GM21529 (cell line): ENCODE measurements around the gene MNAT1.
"Not testable (repeated sequence)": the region's sequence is repeated elsewhere in the genome, so short reads cannot be mapped to it uniquely, and the experiment has no call there.

Experiments
- ATAC-seq: cut with Tn5 transposase; IDR thresholded peaks from one replicate; pipeline ENCODE4 v1.9.1; 2021; ENCODE audit not compliant: unreplicated experiment

The MNAT1 gene

DNA sequence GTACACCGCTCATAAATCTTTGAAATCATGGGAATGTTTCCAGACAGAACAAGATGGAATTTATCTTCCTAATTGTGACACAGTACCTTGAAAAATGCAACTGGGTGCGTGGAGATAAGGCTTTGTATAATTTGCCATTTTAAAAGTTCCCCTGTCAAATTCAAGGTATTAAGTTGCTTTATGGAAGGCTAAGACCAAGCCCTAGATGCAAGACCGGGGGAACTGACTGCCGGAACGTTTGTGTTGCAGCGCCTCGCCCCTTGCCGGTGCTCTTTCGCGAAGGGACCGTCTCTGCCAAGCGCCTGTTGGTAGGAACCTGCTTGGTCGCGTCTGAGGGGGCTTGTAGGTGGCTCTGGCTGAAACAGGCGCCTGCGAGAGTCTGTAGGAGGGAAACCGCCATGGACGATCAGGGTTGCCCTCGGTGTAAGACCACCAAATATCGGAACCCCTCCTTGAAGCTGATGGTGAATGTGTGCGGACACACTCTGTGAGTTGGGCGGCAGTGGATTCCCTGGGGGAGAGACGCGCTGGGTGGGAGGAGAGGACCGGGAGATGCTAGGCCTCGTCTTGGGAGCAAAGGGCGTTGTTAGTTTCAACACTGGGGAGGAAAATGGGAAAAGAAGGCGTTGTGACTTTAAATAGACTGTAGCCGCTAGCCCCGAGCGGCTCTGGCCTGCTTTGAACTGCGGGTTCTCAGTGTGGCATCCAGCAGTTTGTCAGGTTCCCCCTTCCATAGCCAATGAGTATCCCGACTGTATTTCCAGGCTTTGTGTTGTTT lies at the start of gene MNAT1:
Gene MNAT1 (plus strand): TSS at position 297 of the 778 bp plus-strand sequence. CDS start 102 bp downstream, at position 399.
- ATAC-seq, result peak; percentile 96

DNA sequence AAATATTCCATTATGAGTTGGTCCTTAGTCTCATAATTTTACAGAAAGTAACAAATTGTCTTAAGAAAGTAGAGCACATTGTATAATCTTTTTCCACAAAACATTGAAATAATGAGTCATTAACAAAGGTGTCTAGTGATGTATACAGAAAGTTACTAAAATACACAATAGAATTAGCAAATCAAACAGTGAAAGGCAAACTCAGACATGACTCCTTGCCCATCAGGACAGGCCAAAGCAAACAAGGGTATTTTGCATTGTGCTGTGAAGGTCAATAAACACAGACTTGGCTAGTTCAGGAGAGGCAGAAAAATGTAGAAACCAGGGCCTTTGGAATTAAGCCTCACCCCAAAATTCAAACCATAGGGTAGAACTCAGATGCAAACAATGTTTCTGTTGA lies 47.7 kb upstream of the MNAT1 start:
- ATAC-seq, result no peak

DNA sequence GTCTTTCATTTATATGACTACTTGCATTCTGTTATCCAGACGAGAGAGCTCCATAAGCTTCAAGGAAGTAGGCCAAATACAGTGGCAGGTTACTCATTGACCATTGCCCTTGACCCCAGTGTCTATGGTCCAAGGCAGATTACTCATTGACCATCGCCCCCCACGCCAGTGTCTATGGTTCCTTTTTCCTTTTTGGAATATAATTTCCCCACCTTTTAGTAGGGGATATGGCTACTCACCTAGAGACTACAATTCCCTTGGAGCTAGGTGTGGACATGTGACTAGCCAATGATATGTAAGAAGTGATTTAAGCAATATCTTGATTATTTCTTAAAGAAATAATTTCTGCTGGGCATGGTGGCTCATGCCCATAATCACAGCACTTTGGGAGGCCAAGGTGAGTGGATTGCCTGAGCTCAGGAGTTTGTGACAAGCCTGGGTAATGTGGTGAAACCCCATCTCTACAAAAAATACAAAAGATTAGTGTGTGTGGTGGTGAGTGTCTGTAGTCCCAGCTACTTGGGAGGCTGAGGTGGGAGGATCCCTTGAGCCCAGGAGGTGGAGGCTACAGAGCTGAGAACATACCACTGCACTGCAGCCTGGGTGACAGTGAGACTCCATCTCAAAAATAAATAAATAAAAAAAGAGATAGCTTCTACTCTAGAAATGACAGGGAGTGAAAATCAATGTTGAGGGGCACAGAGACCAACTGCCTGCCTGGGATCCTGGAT lies 43.0 kb upstream of the MNAT1 start:
- ATAC-seq, result no peak

DNA sequence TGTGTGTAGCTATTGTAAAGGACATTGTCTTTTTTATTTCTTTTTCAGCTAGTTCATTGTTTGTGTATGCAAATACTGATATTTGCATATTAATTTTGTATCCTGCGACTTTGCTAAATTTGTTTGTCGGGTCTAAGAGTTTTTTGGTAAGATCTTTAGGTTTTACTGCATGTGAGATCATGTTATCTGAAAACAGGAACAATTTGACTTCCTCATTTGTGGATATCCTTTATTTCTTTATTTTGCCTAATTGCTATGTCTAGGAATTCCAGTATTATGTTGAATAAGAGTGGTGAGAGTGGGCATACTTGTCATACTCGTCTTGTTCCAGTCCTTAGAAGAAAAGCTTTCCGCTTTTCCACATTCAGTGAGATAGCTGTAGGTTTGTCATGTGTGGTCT lies 39.2 kb upstream of the MNAT1 start:
- no peak for ATAC-seq

DNA sequence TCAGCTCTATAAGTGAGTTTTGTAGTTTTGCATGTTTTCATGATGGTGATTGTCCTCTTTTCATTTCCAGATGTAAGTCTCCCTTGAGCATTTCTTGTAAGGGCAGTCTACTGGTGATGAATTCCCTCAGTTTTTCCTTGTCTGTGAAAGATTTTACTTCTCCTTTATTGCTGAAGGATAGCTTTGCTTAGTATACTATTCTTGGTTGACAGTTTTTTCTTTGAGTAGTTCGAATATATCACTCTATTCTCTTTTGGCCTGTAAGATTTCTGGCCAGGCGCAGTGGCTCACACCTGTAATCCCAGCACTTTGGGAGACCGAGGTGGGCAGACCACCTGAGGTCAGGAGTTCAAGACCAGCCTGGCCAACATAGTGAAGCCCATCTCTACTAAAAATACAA lies 34.0 kb upstream of the MNAT1 start:
- ATAC-seq, result no peak

DNA sequence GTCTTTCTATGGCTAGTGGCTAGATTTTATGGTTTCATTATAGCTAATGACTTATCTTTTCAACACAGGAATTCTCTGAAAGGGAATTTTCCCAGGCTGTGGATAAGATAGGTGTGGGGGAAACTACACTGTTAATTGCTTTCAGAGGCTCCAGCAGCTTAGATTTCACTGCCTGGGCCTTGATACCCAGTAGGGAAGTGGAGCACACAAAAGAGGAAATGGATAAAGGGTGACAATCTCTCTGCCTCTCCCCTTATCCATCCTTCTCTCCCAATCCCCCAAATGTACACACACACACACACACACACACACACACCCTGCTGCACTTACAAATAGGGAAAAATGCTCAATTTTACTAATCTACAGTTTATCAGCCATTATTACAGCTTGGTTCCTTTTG lies 29.5 kb upstream of the MNAT1 start:
- no peak for ATAC-seq

DNA sequence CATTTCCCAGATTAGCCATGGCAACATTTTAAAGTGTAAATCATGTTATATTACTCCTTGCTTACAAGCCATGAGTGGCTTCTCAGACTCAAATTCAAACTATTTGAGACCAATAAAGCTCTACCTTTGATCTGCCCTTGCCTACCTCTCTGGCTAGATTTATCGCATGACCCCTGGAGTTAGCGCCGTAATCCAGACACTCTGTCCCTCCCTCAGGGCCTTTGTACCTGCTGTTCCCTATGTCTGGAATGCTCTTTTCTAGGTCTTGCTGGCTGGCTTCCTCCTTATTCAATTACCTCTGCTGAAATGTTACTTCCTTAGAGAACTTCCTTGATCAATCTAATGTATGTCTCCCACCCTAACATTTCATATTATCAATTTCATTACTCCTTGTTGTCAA lies 26.7 kb upstream of the MNAT1 start:
- ATAC-seq, result no peak

DNA sequence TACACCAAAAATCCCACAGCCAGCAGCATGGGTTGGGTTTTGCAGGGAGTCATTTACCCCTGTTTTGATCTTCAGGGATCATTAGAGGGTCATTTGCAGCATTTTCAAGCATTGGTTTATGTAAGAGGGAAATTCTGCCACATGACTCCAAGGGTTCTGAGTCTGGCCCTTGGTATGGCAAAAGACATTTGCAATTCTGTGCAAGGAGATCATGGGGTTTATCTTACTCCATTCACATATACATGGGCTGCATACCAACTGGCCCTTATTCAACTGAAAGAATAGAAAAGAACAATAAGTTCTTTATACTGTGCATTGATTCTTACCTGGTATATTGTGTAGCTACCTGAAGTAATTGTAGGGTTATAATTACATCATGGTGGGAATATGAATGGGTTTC lies 24.1 kb upstream of the MNAT1 start:
- ATAC-seq, result no peak

DNA sequence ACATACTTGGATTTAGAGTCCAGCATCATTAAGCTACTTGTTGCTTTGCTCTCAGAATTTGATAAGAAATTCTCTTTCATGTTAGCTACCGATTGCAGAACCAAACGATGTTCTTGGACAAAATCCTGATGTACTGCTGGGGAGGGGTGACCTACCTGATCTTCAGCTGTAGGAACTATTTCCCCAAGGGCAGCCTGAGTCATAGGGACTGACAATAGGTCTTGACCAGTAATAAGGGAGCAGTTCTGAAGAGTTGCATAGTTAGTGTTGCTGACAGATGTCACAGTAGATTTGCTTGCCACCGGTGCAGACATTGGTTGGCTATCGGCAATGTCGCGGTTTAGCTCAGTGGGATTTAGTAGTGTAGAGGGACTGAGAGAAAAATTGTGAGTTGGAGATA lies 21.0 kb upstream of the MNAT1 start:
- ATAC-seq, result no peak

DNA sequence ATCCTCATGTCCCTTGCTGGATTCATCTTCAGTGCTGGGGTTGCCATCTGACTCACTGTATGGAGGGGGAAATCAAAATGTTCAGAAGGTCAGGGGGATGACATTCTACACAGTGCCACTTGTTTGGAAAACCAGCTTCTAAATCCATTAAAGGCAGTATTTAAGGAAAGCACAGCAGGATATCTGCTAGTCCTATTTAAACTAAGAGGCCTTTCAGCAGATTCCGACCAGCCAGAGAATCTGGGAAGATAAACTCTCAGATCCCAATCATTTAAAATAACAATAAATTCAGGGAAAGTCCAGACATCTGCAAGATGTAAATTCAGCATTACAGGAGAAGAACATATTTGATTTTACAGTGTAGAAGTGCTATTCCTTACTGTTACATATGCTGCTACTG lies 14.2 kb upstream of the MNAT1 start:
- no peak for ATAC-seq

DNA sequence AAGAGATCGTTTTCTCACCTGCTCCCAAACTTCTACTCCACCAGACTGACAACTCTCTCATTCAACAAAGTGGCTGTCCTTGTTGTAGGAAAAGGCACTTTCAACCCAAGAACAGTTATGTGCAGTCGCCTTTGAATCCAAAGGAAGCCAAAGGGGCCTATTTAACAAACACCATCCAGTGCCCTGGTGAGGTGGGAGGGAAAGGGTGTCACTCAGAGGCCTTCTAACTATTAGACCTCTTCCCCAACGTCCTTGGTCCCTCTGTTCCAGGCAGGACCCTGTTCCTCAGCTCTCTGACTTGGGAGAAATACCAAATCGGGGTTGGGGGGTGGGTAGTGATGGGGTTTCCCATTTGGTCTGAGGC lies 13.6 kb upstream of the MNAT1 start:
- no peak for ATAC-seq

DNA sequence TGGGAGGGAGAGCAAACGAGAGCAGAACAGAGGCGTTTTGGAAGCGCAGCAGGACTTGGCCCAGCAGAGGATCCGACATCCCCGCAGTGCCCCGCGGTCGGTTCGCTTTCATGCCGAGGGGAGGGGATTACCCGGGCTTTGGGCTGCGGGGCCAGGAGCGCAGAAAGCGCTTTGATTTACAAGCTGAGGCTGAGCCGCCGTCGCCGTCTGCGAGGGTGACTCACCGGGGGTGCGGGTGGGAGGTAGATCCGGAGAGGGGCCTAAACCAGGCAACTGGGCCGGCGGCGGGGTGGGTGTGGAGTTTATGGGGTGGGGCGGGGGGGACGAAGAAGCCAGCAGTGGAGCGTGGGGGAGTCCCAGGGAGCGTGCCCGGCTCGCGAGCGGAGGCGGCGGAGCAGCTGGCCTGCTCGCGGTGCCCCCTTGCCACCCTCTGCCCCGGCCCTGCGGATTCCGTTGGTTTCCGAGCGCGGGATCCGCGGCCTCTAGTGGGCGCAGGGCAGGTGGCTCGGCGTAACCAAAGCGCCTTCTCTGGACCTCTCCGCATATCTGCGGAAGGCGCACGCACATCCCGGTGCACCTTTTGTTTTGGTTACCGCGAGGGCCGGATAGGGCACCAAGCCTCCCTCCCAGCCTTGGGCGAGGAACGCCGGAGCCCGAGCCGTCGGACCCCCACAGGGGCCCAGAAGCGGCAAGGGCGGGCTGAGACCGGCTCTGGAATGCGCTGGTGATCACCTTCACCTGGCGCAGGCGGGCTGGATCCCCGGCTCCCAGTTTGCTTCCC lies 13.0 kb upstream of the MNAT1 start:
- no peak for ATAC-seq

DNA sequence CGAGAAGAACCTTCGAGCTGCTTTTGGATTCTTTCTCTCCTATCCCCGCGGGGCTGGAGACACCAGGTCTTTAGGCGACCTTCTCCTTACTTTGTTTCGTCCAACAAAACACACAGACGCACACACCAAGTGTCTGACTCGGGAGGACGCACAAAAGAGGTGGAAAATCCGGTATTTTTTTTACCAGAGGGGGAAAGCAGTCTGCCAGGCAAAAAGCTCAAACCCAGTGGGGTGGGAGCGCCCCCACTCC lies 12.5 kb upstream of the MNAT1 start:
- ATAC-seq, result no peak

DNA sequence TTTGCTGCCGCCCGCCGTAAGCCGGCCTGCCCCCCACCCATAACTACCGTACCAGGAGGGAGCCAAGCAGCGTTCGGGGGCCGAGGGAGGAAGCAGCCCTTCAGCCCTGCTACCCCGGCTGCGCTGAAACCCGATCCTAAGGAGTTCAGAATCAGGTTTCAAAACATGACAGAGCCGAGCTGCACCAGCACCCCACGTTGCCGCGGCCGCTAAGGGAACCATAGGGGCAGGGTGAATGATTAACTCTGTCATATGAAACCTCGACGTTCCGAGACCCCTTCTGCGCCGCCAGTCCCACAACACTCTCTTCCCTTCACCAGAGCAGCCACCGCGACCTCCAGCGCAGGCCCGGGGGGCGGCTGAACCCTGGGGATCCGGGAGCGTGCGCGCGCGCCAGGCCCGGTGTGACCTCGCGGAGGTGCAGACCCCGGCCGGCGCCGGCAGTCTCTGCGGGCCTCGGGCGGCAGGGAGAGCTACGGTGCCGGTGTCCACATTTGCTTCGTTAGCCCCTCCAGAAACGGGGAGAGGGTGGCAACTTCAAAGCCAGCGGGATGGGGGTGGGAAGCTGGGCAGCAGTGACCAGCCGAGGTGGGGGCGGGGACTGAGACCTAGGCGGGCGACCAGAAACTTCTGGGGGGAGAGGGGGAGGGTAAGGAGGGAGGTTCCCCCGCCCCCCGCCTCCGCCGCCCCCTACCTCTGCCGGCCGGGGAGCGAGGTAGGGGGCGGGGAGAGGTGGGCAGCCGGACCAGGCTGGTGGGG lies 12.0 kb upstream of the MNAT1 start:
- ATAC-seq, result peak; percentile 43

DNA sequence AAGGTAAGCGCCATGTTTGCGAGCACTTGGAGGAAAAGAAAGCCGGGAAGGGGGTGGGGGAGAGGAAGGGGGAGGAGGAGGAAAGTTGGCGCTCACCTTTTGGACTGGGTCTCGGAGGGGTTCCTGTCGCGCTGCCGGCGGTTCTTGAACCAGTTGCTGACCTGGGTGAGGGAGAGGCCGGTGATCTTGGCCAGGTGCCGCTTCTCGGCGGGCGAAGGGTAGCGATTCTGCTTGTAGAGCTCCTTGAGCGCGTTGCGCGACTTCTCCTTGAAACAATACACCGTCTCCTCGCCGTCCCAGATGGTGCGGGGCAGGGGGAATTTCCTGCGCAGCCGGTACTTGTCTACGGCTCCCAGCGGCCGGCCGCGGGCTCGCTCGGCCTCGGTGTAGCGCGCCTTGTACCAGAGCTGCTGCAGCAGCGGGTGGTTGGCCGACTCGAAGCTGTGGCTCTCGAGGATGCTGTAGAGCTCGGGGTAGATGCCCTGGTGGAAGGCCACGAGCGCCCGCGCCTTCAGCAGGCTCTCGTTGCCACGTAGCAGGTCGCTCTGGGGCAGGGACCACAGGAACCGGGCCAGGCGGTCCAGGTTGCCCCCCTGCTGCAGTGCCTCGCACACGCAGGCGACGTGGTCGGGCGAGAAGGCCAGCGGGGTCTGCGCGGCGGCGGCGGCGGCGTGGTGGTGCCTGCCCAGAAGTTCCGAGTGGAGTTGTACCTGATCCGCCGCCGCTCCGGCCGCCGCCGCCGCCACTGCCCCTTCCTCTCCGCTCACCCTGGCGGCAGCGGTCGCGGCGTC lies 11.2 kb upstream of the MNAT1 start:
- peak; percentile 40 for ATAC-seq

DNA sequence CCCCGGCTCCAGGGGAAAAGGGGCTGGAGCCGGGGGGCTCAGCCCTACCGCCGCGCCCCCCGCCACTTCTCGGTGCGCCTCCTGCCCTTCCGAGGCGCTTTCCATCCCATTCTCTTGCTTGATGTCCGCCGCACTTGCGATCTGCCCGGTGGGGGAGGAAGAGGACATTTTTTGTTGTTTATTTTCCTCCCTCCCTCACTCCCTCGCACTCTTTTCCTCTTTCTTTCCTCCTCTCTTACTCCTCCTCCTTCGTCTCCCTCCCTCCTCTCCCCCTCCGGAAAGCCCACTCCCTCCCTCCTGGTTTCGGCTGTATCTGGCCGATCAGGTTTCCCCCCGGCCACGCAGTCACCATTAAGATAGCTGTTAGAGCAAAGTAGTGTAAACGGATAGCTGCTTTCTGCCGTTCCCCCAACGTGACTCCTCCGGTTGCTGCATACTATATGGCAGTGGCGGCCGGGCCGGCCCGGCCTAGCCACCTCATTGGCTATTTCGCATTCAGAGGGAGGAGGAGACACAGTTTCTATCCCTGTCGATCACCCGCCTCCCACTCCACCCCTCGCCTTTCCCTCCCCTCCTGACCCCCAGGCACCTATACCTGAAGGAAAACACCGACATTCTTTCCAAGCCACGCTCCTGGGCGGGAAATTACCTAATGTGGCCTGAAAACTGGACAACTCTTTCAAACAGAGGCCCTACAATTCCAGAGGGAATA lies 10.5 kb upstream of the MNAT1 start, which contains the start of gene SIX4:
Gene SIX4 (minus strand): TSS at position 445 of the 712 bp plus-strand sequence. CDS start 277 bp downstream, at position 168.
- ATAC-seq, result peak; percentile 48

DNA sequence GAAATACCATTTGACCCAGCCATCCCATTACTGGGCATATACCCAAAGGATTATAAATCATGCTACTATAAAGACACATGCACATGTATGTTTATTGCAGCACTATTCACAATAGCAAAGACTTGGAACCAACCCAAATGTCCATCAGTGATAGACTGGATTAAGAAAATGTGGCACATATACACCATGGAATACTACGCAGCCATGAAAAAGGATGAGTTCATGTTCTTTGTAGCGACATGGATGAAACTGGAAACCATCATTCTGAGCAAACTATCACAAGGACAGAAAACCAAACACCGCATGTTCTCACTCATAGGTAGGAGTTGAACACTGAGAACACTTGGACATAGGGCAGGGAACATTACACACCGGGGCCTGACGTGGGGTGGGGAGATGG lies 3.3 kb upstream of the MNAT1 start:
- not testable (repeated sequence) for ATAC-seq

DNA sequence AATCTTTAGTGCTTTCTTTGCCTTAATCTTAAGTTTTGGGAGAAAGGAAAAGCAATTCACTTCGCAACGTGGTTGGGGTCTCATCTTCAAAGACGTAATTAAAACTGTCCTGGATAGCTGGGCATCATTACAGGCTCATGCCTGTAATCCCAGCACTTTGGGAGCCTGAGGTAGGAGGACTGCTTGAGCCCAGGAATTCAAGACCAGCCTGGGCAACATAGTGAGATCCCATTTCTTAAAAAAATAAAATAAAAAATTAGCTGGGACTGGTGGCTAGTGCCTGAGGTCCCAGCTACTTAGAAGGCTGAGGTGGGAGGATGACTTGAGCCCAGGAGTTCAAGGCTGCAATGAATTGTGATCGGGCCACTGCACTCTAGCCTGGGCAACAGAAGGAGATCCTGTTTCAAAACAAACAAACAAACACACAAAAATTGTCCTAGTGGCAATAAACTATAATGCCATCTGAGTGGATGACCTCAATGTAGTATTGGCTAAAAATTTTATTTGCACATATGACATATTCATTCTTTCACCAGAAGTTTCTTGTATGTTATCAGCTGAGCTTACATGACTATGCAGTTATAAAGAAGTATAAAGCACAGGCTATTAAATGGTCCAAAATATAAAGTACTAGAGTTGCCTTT lies 1.6 kb upstream of the MNAT1 start:
- ATAC-seq, result no peak

DNA sequence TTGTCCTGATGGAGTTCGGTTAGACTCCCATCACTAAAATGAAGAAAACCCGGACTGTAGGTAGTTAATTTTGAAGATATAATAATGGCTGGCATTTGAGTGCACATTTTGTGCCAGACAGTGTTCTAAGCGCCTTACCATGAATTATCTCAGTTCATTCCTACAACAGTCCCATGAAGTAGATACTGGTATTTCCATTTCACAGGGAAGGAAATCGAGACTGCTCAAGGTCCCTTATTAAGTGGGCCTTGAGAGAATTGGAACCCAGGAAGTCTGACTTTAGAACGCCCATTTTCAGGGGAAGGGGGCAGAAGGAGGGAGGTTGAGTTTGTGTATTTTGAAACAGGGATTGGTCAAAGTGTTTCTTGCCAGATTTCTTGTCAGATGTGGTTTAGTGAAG lies 855 bp downstream of the MNAT1 start:
- ATAC-seq, result no peak
